ENCODE data around the gene GP9. TPM values are rescaled to one million over a fixed set of nuclear protein-coding genes. Genes with fewer than 3 reads are reported as not detected.

GP9 gene
- total and polyA plus RNA-seq, 3 donors from 2014 or later, result 1.4 to 2.1 (median 1.7) TPM

DNA sequence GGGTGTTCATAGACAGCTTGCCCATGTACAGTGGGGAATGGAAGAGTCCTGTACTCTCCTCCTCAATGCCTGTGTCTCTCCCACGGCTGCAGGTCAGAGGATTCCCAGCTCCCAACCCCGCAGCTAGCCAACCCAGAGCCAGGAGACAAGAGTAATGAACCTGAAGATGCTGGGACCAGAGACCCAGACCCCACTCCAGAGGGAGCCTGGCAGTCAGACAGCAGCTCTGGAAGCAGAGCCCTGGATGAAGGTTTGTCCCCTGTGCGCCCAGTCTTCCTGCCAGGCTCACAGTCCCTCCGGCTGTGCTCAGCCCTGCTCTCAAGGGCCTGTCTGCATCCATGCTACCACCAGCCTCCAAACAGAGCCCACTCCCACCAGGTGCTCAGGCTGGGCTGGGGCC is 30.0 kb upstream of the GP9 start:
- Histone ChIP-seq H3K9me3 (no peaks in the 10 kb centered on the region), H3K27ac (no peak overlapping the region), H3K4me1 (peaks cover 11% of the 10 kb centered on the region), H3K36me3 (ENCODE audit: low read depth, missing control alignments) (no peaks in the 10 kb centered on the region), H3K27me3 (no peaks in the 10 kb centered on the region), H3K4me3 (no peak overlapping the region)
- intact Hi-C loops (cut with DNase I; ENCODE audit: low total_unique reads), result no loop called here
- 95% methylated on average over 4 of the region's 4 CpGs; no CpG with 5 or more reads in 1 of the 2 donors for WGBS, 2 donors
- TF ChIP-seq, protein P1, sequence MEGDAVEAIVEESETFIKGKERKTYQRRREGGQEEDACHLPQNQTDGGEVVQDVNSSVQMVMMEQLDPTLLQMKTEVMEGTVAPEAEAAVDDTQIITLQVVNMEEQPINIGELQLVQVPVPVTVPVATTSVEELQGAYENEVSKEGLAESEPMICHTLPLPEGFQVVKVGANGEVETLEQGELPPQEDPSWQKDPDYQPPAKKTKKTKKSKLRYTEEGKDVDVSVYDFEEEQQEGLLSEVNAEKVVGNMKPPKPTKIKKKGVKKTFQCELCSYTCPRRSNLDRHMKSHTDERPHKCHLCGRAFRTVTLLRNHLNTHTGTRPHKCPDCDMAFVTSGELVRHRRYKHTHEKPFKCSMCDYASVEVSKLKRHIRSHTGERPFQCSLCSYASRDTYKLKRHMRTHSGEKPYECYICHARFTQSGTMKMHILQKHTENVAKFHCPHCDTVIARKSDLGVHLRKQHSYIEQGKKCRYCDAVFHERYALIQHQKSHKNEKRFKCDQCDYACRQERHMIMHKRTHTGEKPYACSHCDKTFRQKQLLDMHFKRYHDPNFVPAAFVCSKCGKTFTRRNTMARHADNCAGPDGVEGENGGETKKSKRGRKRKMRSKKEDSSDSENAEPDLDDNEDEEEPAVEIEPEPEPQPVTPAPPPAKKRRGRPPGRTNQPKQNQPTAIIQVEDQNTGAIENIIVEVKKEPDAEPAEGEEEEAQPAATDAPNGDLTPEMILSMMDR (IDR thresholded peaks at IDR 0.05), result no peak
- no peak for TF ChIP-seq POLR2A (IDR thresholded peaks at IDR 0.05)
- DNase-seq, result no peak

DNA sequence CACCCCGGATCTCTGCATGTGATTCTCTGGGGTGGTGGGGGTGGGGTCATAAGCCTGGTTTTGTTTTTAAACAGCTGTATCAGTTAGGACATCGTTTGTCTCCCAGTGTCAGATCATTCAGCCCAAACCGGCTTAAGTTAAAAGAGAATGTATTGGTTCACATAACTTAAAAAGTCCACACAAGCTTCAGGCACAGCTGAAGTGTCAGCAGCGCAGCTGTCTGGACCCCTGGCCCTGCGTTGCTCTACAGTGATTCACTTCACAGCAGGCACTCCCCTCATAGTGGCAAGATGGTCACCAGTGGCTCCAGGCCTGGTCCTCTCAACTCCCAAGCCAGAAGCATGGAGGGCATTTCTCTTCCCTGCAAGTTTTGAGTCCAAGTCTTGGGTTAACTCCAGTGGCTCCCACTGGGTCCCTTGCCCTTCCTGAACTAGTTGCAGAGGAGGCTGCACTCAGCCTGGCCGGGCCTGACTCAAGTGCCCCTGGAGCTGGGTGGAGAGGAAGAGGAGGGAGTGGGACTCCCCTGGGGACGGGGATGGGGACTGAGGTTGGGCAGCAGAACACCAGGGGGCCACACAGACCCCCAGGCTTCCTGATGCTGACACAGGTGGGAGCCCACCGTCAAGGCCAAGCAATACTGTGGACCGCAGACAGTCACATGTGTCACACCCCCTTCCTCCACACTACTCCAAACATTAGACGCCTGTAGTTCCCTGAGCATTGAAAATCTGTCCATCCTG is 28.9 kb upstream of the GP9 start:
- H3K4me3 ChIP-seq, result no peak overlapping the region
- TF ChIP-seq, protein P1 (IDR thresholded peaks at IDR 0.05), result no peak
- no peak for TF ChIP-seq POLR2A (IDR thresholded peaks at IDR 0.05)
- no peaks in the 10 kb centered on the region for H3K36me3 ChIP-seq (ENCODE audit: low read depth, missing control alignments)
- H3K9me3 ChIP-seq, result no peaks in the 10 kb centered on the region
- no peak overlapping the region for H3K27ac ChIP-seq
- no peak for DNase-seq
- intact Hi-C loops (cut with DNase I; ENCODE audit: low total_unique reads), result no loop called here
- no peaks in the 10 kb centered on the region for H3K27me3 ChIP-seq
- 89 to 95% methylated on average over 6 to 10 of the region's 10 CpGs for WGBS, 2 donors
- peaks cover 1% of the 10 kb centered on the region for H3K4me1 ChIP-seq

DNA sequence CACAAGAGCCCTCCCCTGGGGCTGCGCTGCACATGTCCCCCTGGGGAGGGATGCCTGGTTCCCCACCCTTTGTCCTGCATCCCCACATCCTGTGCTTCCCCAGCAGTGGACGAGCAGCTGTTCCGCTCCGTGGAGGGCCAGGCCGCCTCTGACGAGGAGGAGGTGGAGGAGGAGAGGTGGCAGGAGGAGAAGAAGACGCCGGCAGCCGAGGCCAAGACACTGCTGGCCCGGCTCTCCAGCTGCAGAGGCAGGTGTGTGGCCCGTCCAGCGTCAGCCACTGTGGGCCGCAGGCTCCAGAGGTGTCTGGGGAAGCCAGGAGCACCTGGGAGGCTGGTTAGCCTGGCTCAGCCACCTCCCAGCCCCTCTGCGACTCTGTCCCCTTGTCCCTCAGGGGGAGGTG is 27.9 kb upstream of the GP9 start:
- TF ChIP-seq, protein P1 (IDR thresholded peaks at IDR 0.05), result no peak
- no peak for TF ChIP-seq POLR2A (IDR thresholded peaks at IDR 0.05)
- WGBS, 2 donors, result 82 to 100% methylated on average over 1 to 14 of the region's 14 CpGs
- intact Hi-C loops (cut with DNase I; ENCODE audit: low total_unique reads), result no loop called here

DNA sequence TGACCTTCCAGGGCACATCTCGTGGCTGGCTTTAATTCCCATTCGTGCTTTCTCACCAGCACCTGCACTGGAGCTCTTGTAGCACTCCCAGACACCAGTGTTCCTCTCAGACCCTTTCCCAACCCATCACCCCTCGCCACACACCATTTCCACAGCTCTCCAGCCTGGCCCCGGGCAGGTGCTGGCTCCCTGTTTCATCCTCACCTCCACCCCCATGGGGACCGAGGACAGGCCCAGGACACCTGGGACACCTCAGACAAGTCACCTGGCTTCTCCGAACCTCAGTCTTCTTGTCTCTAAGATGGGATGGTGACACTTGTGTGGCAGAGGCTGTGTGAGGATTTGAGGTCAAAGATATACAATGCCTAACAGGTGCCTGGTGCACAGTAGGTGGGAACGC is 27.4 kb upstream of the GP9 start:
- H3K4me3 ChIP-seq, result no peak overlapping the region
- H3K27ac ChIP-seq, result no peak overlapping the region
- 83 to 90% methylated on average over 7 of the region's 7 CpGs for WGBS, 2 donors
- TF ChIP-seq, protein P1 (IDR thresholded peaks at IDR 0.05), result no peak
- no peak for TF ChIP-seq POLR2A (IDR thresholded peaks at IDR 0.05)
- no peak for DNase-seq
- H3K9me3 ChIP-seq, result no peaks in the 10 kb centered on the region
- H3K4me1 ChIP-seq, result no peaks in the 10 kb centered on the region
- intact Hi-C loops (cut with DNase I; ENCODE audit: low total_unique reads), result no loop called here
- no peaks in the 10 kb centered on the region for H3K27me3 ChIP-seq
- H3K36me3 ChIP-seq (ENCODE audit: low read depth, missing control alignments), result no peaks in the 10 kb centered on the region

More for the DNA sequence above, 27.9 kb upstream of the GP9 start:
- H3K36me3 ChIP-seq (ENCODE audit: low read depth, missing control alignments), result no peaks in the 10 kb centered on the region
- DNase-seq, result no peak
- no peak overlapping the region for H3K4me3 ChIP-seq
- H3K27ac ChIP-seq, result no peak overlapping the region
- H3K9me3 ChIP-seq, result no peaks in the 10 kb centered on the region
- no peaks in the 10 kb centered on the region for H3K4me1 ChIP-seq
- no peaks in the 10 kb centered on the region for H3K27me3 ChIP-seq

Data from testis (tissue), 3 donors.